Measurements from ENCODE around the gene RALGAPA2. TPM values are rescaled to one million over a fixed set of nuclear protein-coding genes. Genes with fewer than 3 reads are reported as not detected.

Gene RALGAPA2
- total RNA-seq, 1 donor from 2014 or later, result 15.2 TPM

- peaks cover 14% of the 10 kb centered on the region for H3K27me3 Mint-ChIP-seq (ENCODE audit: unreplicated experiment)
- no peak overlapping the region for H3K4me3 Mint-ChIP-seq (ENCODE audit: unreplicated experiment)
- peaks cover 2% of the 10 kb centered on the region for H3K36me3 Mint-ChIP-seq (ENCODE audit: unreplicated experiment)
- no peaks in the 10 kb centered on the region for H3K9me3 Mint-ChIP-seq (ENCODE audit: unreplicated experiment)
- H3K4me1 Mint-ChIP-seq (ENCODE audit: unreplicated experiment), result peaks cover 26% of the 10 kb centered on the region
- TF ChIP-seq CTCF (IDR thresholded peaks at IDR 0.05), result no peak
- no peak overlapping the region for H3K27ac Mint-ChIP-seq (ENCODE audit: unreplicated experiment)
- DNase-seq (ENCODE audit: extremely low spot score, unreplicated experiment), result no peak
Measured at GRCh38 chr20:20702330-20703245, 9.9 kb downstream of the RALGAPA2 start.

- H3K9me3 Mint-ChIP-seq (ENCODE audit: unreplicated experiment), result no peaks in the 10 kb centered on the region
- no peak for DNase-seq (ENCODE audit: extremely low spot score, unreplicated experiment)
- peaks cover 12% of the 10 kb centered on the region for H3K27me3 Mint-ChIP-seq (ENCODE audit: unreplicated experiment)
- H3K4me3 Mint-ChIP-seq (ENCODE audit: unreplicated experiment), result no peak overlapping the region
- no peak overlapping the region for H3K27ac Mint-ChIP-seq (ENCODE audit: unreplicated experiment)
- peaks cover 28% of the 10 kb centered on the region for H3K4me1 Mint-ChIP-seq (ENCODE audit: unreplicated experiment)
- TF ChIP-seq CTCF (IDR thresholded peaks at IDR 0.05), result no peak
- H3K36me3 Mint-ChIP-seq (ENCODE audit: unreplicated experiment), result peaks cover 2% of the 10 kb centered on the region
Measured at GRCh38 chr20:20699917-20700316, 12.5 kb downstream of the RALGAPA2 start.

- no peak for TF ChIP-seq CTCF (IDR thresholded peaks at IDR 0.05)
- H3K4me3 Mint-ChIP-seq (ENCODE audit: unreplicated experiment), result no peak overlapping the region
- peaks cover 5% of the 10 kb centered on the region for H3K27me3 Mint-ChIP-seq (ENCODE audit: unreplicated experiment)
- DNase-seq (ENCODE audit: extremely low spot score, unreplicated experiment), result no peak
- H3K36me3 Mint-ChIP-seq (ENCODE audit: unreplicated experiment), result peaks cover 2% of the 10 kb centered on the region
- peak overlapping the region; percentile 9 for H3K27ac Mint-ChIP-seq (ENCODE audit: unreplicated experiment)
- H3K9me3 Mint-ChIP-seq (ENCODE audit: unreplicated experiment), result no peaks in the 10 kb centered on the region
- H3K4me1 Mint-ChIP-seq (ENCODE audit: unreplicated experiment), result peaks cover 28% of the 10 kb centered on the region
Measured at GRCh38 chr20:20699144-20699543, 13.3 kb downstream of the RALGAPA2 start.

- Mint-ChIP-seq H3K27me3 (ENCODE audit: unreplicated experiment) (peaks cover 2% of the 10 kb centered on the region), H3K36me3 (ENCODE audit: unreplicated experiment) (peaks cover 2% of the 10 kb centered on the region), H3K4me3 (ENCODE audit: unreplicated experiment) (no peak overlapping the region), H3K4me1 (ENCODE audit: unreplicated experiment) (peaks cover 28% of the 10 kb centered on the region), H3K27ac (ENCODE audit: unreplicated experiment) (no peak overlapping the region), H3K9me3 (ENCODE audit: unreplicated experiment) (no peaks in the 10 kb centered on the region)
- no peak for DNase-seq (ENCODE audit: extremely low spot score, unreplicated experiment)
- TF ChIP-seq CTCF (IDR thresholded peaks at IDR 0.05), result no peak
Measured at GRCh38 chr20:20697325-20697845, 15.1 kb downstream of the RALGAPA2 start.

GRCh38 chr20:20695250-20695816 lies 17.1 kb downstream of the RALGAPA2 start:
- no peak for DNase-seq (ENCODE audit: extremely low spot score, unreplicated experiment)
- peaks cover 21% of the 10 kb centered on the region for H3K4me1 Mint-ChIP-seq (ENCODE audit: unreplicated experiment)
- no peak overlapping the region for H3K4me3 Mint-ChIP-seq (ENCODE audit: unreplicated experiment)
- TF ChIP-seq CTCF (IDR thresholded peaks at IDR 0.05), result no peak
- H3K36me3 Mint-ChIP-seq (ENCODE audit: unreplicated experiment), result no peaks in the 10 kb centered on the region
- no peaks in the 10 kb centered on the region for H3K27me3 Mint-ChIP-seq (ENCODE audit: unreplicated experiment)
- H3K9me3 Mint-ChIP-seq (ENCODE audit: unreplicated experiment), result no peaks in the 10 kb centered on the region
- no peak overlapping the region for H3K27ac Mint-ChIP-seq (ENCODE audit: unreplicated experiment)

Measured in osteocyte (in vitro differentiated cells).